OCI-M1 (cell line): ENCODE measurements around the gene TPT1.
A peak's percentile ranks its signal among the peaks of the same experiment; 100 is the strongest.
"Not testable (repeated sequence)": the region's sequence is repeated elsewhere in the genome, so short reads cannot be mapped to it uniquely, and the experiment has no call there.

Source experiments
- DNase-seq: peaks from one replicate; lab custom pipeline; 2025; lab: John Stamatoyannopoulos, UW

TPT1 gene

DNA sequence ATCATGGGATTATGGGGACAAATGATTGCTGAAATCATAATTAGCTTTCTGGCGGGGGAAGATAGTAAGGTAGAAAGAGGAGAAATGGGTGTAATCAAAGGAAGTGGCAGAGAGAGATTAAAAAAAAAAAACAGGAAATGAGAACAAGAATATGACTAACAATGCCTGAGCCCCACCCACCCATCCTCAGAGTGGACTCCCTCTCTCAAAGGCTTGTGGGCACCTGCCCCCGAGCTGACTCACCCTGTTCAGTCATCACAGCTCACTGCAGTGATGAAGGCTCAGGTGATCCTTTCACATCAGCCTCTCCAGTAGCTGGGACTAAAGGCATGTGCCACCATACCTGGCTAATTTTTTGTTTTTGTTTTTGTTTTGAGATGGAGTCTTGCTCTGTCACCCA, 26.4 kb upstream of the TPT1 start:
- peak; percentile 82 for DNase-seq

DNA sequence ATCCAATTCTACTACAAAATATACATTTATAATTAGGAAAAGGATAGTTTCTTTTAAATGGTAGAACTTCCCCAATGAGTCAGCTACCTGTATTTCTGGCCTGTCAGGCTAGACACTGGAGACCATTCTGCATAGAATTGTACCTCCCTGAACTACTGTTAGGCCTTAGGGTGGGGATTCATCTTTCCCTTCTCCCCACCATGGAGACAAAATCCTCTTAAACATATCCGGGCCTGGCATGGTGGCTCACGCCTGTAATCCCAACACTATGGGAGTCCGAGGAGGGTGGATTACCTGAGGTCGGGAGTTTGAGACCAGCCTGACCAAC, 24.5 kb upstream of the TPT1 start:
- DNase-seq: no peak

DNA sequence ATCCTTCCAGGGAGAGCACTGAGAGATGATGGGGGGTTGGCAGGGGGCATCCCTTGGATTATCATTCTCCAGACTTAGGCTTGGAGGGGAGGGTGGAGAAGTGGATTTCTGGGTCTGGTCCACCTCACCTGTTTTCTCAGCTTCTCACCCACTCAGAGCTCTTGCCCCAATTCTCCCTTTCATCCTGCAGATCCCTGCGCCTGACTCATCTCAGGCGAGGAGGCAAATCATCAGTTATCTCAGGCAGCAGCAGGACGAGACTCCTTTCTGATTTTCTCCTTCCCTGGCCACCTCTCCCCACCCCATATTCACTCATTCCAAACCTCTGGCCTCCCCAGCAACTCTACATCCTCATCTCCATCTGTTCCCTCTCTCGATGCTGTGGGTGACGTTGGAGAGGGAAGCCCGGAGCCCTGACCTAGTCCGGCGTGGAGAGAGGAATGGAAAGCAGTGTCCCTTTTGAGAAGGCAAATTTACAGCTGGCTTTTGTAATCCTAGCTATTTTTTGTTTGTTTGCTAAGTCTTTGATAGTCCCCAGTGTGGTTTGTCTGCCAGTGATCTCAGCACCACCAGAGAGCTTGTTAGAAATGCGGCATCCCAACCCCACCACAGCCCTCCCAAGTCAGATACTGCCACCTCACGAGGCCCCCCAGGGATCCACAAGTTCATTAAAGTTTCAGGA, 24.0 kb upstream of the TPT1 start:
- DNase-seq: no peak

DNA sequence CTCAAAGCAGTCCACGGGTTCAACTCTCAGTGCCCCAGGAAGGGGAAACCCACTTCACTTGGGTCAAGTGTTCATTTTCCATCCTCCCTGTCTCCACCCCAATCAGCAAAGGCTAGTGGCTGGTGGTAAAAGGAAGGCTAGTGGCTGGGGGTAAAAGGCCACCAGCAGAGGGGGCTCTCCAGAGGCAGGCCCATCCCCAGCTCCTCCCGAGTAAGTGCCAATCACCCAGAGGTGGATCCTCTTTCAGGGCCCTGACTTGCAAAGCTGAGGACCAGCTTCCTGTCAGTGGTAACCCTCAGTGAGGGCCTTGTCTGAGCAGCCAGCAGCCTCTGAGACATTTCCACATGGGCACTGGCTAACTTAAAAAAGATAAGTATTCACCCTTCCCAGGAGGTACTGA, 22.0 kb upstream of the TPT1 start:
- peak; percentile 26 for DNase-seq

DNA sequence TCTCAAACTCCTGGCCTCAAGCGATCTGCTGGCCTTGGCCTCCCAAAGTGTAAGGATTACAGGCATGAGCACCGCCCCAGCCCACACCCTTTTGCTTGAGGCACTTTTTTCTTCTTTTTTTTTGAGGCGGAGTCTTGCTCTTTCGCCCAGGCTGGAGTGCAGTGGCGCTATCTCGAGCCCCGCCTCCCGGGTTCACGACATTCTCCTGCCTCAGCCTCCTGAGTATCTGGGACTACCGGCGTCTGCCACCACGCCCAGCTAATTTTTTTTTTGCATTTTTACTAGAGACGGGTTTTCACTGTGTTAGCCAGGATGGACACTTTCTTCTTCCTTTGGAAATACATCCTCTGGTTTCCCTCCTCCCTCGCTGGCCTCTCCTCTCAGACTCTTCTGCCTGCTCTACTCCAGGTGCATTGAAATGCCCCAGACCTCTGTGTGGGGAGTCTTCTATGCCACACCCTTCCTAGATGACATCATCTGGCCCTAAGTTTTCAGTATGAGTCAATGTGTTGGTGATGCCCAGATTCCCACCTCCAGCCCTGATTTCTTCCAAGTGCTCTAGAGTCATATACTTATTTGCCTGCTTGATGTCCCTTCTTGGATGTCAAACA, 20.7 kb upstream of the TPT1 start:
- DNase-seq: no peak

DNA sequence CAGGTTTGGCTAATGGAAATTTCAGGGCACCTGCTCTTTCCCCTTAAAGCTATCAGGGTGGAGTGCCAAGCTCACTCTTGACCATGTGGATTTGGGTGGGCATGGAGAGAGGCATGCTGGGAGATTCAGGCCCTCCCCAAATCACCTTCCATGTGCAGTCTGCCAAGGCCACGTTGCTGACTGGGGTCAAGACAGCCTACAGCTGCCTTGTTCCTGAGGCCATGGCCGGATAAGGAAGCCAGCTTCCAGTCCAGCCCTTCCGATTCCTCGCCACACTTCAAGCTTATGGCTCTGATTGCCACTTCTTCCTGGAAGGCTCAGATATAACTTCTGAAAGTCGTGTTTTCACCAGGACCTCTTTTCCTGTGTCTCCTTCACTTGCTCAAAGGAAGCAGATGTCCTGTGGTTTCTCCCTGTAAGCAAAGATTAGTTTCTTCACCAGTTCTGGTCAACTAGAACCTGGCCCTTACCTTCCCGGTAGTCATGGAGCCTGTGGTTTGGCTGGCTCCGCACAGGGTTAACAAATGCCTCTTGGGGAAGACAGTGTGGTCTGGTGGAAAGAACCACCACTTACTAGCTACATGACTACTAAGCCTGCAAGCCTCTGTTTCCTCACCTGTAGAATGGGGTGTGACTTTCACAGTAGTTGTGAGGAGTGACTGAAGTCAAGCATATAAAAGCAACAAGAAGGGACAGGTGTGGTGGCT, 16.1 kb upstream of the TPT1 start:
- no peak for DNase-seq

DNA sequence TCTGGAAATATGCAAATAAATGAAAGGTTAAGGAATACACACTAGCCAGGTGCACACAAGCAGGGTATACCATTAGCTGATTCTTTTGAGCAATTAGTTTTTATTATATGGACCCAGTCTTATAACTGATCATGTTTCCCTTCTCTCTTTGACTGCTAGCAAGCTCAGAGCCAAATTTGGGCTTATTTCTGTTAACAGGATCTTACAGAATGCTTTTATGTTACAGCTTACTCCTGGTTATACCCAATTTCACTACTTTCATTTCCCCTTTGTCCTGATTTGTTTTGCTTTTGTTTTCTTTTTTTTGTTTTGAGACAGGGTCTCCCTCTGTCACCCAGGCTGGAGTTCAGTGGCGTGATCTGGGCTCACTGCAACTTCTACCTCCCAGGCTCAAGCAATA, 12.9 kb upstream of the TPT1 start:
- DNase-seq: no peak

DNA sequence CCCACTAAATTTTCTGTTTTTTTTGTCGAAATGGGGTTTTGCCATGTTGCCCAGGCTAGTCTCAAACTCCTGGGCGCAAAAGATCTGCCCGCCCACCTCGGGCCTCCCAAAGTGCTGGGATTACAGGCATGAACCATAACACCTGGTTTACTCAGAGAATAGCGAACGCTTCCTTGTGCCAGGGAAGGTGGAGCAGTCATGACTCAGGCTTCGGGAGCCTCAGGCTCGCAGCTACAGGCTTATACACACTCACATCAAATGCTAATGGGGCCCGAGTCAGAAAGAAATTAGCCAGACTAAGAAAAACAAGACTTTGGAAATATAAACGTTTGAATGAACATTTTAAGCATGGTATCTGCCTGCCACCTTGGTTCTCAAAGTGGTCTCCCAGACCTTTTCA, 11.0 kb upstream of the TPT1 start:
- no peak for DNase-seq

DNA sequence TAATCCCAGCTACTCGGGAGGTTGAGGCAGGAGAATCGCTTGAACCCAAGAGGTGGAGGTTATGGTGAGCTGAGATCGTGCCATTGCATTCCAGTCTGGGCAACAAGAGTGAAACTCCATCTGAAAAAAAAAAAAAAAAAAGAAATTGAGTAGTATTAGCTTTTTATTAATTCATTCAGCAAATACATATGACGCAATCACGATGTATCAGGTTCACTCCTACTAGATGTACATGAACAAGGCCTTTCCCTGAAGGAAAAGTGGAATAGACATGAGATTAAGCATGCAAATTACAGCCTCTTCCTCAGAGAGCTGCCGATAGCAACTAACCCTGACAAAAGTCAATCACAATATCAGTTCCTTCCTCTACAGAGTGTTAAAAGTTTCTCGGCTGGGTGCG, 9.2 kb upstream of the TPT1 start:
- no peak for DNase-seq

DNA sequence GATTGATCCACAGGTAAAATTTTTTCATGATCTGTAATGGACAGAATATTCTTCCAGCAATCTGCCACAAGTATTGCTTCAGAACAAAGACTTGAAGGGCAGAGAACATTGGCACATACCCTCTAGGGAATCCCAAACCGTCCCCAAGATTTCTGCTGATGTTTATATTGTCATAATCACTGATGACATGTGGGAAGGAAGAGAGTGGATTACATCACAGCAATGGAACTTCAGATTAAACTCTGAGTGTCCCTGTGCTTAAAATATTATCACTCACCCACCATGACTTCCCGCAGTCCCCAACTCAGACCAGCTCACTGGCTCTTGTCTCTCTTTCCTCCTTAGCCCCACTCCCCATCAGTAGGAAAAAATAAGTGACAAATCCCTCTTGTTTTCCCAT, 8.5 kb upstream of the TPT1 start:
- no peak for DNase-seq

DNA sequence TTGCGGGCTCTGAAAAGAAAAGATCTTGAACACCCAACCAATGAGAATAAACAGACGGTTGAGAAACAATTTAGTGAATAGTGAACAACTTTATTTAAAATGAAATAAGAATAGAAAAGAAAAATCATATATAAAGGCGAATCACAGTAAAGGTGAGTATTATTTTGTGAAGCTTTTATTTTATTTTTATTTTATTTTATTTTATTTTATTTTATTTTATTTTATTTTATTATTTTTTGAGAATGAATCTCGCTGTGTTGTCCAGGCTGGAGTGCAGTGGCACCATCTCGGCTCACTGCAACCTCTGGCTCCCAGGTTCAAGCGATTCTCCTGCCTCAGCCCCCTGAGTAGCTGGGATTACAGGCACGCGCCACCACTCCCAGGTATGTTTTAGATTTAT, 3.1 kb upstream of the TPT1 start:
- not testable (repeated sequence) for DNase-seq

DNA sequence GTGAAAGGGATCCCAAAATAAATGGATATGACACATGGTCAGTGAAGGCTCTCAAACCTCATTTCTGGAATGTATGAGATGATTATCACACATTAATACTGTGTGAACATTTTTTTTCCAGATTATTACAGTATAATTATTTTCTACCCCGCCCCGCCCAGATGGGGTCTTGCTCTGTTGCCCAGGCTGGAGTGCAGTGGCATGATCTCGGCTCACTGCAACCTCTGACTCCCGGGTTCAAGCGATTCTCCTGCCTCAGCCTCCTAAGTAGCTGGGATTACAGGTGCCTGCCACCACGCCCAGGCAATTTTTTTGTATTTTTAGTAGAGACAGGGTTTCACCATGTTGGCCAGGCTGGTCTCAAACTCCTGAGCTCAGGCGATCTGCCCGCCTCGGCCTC, 2.1 kb upstream of the TPT1 start:
- DNase-seq: not testable (repeated sequence)

DNA sequence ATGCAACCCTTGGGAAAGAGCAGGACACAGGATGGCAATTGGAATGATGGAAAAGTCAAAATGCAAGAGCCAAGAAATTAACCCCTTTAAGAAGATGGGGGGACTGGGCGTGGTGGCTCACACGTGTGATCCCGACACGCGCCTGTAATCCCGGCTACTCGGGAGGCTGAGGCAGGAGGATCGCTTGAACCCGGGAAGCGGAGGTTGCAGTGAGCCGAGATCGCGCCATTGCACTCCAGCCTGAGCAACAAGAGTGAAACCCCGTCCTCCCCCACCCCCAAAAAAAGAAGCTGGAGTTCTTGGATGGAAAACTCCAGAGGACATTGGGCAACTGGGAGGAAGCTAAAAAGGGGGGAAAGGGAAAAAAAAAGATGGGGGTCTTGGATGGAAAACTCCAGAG, 1.7 kb upstream of the TPT1 start:
- not testable (repeated sequence) for DNase-seq

DNA sequence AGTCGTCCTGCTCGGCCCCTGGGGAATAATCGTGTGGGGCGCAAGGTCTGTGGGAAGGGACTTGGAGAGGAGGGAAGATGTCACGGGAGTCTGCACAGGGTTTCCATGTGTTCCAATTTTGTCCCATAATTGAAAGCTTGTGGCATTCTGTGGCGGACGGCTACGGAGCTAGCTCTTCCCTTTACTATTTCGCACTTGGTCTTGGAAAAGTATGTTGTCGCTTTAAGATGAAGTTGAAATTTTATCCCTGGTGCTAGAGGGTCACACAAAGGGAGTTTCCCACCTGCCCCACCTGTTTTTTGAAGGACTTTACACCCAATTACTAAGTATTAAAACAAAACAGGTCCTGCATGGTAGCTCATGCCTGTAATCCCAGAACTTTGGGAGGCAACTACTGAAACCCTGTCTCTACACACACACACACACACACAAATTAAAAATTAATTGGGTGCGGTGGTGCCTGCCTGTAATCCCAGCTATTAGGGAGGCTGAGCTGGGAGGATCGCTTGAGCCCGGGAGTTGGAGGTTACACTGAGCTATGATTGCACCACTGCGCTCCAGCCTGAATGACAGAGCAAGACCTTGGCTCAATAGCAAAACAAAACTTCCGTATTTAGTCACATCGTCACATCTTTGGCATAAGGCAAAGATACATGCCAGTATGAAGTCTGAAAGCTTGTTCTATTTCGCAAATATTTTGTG, 967 bp upstream of the TPT1 start:
- peak; percentile 78 for DNase-seq

DNA sequence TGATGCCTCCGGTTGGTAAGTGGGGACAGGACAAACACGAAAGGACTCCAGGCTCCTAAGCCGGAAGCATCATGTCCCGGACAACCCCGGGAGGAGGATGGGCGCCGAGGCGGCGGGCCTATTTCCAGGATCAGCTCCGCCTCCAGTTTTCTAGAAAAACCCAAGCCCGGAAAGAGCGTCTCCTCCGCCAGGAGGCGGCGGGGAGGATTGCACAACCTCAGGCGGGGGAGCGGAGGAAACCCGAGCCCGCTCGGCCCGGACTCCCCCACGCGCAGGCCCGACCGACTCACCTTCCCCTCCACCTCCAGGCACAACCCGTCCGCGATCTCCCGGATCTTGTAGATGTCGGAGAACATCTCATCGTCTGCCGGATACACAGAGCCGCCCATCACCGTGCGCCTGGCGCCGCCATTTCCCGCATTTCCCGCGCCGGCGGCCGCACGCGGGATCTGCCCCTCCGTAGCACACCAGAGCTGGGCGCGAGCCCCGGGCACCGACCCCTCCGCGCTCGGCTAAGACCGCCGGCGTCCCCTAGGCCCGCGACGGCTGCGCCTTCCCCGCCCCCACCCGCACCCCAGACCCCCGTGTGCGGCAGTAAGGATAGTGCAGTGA, 455 bp downstream of the TPT1 start:
- DNase-seq: peak; percentile 96

DNA sequence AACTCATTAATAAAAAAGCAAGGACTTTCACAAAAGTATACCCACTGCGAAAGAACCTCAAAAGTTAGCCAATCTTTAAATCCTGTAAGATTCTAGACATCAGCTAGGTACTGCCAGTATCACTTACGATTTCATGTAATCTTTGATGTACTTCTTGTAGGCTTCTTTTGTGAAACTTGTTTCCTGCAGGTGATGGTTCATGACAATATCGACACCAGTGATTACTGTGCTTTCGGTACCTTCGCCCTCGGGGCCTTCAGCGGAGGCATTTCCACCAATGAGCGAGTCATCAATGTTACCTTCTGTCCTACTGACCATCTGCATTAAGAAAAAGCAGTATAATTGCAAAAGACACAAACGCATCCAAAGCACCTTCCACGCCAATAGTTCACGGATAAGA, 1.1 kb downstream of the TPT1 start:
- DNase-seq: no peak

DNA sequence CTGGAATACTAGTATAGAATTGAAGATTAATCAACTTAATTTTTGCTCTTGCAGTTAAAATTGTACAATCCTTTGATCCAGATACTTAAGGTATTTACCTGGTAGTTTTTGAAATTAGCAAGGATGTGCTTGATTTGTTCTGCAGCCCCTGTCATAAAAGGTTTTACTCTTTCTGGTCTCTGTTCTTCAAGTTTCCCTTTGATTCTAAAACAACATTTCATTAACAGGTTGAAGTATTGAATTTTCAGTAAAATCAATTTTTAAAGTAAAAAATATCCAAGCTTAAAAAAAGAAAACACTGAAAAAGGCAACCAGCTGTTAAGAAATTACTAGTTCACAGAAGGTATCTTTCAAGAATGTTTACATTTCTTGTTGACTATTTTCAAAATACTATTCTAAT, 1.6 kb downstream of the TPT1 start:
- DNase-seq: no peak

DNA sequence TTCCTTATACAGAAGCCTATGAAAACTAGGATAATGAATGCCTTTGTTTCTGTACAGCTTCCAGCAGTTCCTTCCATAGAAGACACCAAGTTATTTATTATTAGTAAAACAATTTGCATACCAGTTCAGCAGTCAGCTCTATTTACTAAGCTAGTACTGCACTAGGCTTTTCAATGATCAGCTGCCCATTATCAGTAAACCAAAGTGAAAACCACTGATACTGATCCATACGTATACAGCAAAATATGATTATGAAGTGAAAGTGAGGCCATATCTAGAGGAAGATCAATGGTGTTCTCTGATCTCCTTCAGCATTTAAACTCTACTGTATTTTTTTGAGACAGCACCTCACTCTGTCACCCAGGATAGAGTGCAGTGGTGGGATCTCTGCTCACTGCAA, 3.2 kb downstream of the TPT1 start:
- DNase-seq: no peak

DNA sequence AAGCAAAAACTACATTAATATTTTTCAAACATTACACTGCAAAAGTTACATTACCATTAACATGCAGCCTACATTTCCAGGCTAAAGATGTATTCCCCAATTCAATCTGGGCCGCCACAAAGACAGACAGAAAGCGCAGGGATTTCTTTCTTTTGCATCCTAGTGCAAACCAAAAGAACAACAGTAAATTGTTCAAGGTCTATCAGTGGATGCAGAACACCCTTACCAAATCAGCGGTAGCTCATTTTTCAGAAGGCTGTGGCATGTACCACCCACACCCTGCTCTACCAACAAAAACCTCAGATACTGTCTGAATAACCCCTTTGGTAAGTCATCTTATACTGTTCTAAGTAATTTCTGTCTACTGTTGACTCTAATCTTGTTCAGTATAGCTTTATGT, 3.6 kb downstream of the TPT1 start:
- no peak for DNase-seq

DNA sequence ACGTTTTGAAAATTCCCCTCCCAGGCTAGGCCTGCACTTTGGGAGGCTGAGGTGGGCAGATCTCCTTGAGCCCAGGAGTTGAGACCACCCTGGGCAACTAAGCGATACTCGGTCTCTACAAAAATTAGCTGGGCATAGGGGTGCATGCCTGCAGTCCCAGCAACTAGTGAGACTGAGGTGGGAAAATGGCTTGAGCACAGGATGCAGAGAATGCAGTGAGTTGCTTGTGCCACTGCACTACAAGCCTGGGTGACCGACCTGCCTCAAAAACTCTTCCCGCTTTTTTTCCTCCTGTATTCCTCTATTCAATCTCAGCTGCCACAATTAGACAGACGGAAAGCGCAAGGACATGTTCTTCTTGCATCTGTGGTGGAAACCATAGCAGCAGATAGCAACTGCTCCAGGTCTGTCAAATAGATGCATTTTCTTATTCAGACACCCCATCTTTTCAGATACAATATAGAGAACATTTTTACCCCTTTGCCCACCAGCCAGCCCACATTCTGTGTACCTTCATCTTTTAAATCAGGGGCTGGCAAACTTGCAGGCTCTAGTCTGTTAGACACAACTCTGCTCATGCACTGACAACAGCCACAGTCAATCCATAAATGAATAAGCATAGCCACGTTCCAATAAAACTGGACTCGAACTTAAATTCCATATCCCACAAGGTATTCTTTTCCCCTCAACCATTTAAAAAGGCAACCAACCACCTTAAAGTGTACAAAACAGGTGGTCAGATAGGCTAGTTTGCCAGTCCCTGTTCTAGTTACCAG, 4.8 kb downstream of the TPT1 start:
- no peak for DNase-seq

DNA sequence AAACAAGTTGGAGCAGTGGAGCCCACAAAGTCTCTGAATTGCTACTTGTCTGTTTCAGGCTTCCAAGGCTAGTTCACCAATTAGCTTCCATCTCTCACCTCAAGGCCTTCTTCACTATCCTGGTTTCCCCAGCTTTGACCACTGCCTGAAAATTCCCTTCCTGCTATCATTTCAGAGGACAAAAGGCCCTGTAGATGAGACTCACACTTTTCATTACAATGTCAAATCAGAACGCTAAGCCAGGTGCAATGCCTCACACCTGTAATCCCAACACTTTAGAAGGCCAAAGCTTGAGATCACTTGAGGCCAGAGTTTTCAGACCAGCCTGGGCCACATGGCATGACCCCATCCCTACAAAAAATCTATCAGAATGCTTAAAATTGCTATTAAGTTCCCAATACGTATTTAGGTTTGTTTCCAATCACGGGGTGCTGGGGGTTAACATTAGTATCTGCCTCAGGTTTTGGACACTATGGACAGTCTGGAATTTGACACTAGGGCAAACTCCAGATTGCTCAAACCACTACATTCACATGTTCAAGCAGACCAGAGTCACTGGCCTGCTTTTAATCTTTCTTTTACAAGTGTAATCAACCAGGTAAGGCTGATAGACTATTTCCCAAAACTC, 5.5 kb downstream of the TPT1 start:
- no peak for DNase-seq
